K562 (cell line): ENCODE measurements around the gene S100A9. TPM values are rescaled to one million over a fixed set of nuclear protein-coding genes. Genes with fewer than 3 reads are reported as not detected.

Experiments used
- CBX3 ChIP-seq, 2 experiments: IDR thresholded peaks; 1 replicate in 1 of 2; 2 replicates in 1 of 2; pipeline ENCODE4 v1.6.1; 2012; ENCODE audit warnings: inconsistent platforms in 2 of 2, low read length in 2 of 2, borderline replicate concordance in 1 of 2, control low read depth in 1 of 2
- ETV5 ChIP-seq: sonication (generic); formaldehyde crosslinking; IDR thresholded peaks from 2 replicates; pipeline ENCODE4 v1.4.0; 2020; ENCODE audit warnings: low read depth, mild to moderate bottlenecking, missing genetic modification reagents
- FOXA3 ChIP-seq, 2 experiments: fragments of 450-650 bp in 1 of 2; sonication (generic) in 1 of 2; formaldehyde crosslinking; IDR thresholded peaks in 1 of 2; conservative IDR thresholded peaks in 1 of 2; 2 replicates each; pipeline versions ENCODE4 v1.4.0 to v1.8.0; 2020 to 2022; ENCODE audit warnings: mild to moderate bottlenecking in 2 of 2, missing genetic modification reagents in 1 of 2
- FOXP1 ChIP-seq: sonication (generic); formaldehyde crosslinking; IDR thresholded peaks from 2 replicates; pipeline ENCODE4 v1.8.0; 2022; ENCODE audit warnings: mild to moderate bottlenecking, missing genetic modification reagents
- GABPB1 ChIP-seq: sonication (generic); formaldehyde crosslinking; IDR thresholded peaks from 2 replicates; pipeline ENCODE4 v1.8.0; 2022; ENCODE audit warnings: mild to moderate bottlenecking, missing genetic modification reagents
- JUND ChIP-seq, 2 experiments: IDR thresholded peaks; 2 replicates in 1 of 2; 3 replicates in 1 of 2; pipeline ENCODE4 v1.6.1; 2011; ENCODE audit warnings: borderline replicate concordance in 2 of 2, low read depth in 2 of 2, low read length in 2 of 2, improper control_type of control experiment in 1 of 2, missing biosample characterization in 1 of 2, missing genetic modification characterization in 1 of 2, missing genetic modification reagents in 1 of 2
- NFATC3 ChIP-seq: fragments of 450-650 bp; IDR thresholded peaks from 2 replicates; pipeline ENCODE4 v1.6.1; 2017; ENCODE audit warnings: mild to moderate bottlenecking
- NR2C2 ChIP-seq, 2 experiments: fragments of 200-800 bp in 1 of 2; sonication (Bioruptor generic) in 1 of 2; sonication (generic) in 1 of 2; formaldehyde crosslinking in 1 of 2; IDR thresholded peaks; 2 replicates each; pipeline versions ENCODE4 v1.6.1 to v1.8.0; 2016 to 2022; ENCODE audit warnings: mild to moderate bottlenecking in 1 of 2, missing compliant biosample characterization in 1 of 2, missing genetic modification characterization in 1 of 2, missing genetic modification reagents in 1 of 2
- RB1 ChIP-seq: fragments of 450-650 bp; IDR thresholded peaks from 2 replicates; pipeline ENCODE4 v1.6.1; 2017; ENCODE audit warnings: low read depth, mild to moderate bottlenecking
- SAP30 ChIP-seq: fragments of 200-600 bp; sonication (generic); IDR thresholded peaks from 2 replicates; pipeline ENCODE4 v1.6.1; 2012; ENCODE audit warnings: borderline replicate concordance, low read depth, mild to moderate bottlenecking, moderate library complexity, low read length, control low read depth, inconsistent platforms; ENCODE audit not compliant: insufficient read depth, poor library complexity, severe bottlenecking
- polyA plus RNA-seq, 8 experiments: library from polyadenylated mRNA; depleted of rRNA in 4 of 8; stranded (reverse) in 5 of 8; unstranded in 3 of 8; fragments of >200 nt; fragmentation: Nextera tagmentation in 2 of 8; fragmentation: Illumina TruSeq in 1 of 8; extraction: Ambion mirVana in 2 of 8; extraction: Trizol in 1 of 8; gene quantifications; 2 replicates each; pipeline versions ENCODE4 v1.2.1 to v1.2.3, GENCODE V29; 2011 to 2014; ENCODE audit warnings: inconsistent platforms in 1 of 8, missing spikeins in 1 of 8
- total RNA-seq, 7 experiments: library from RNA; depleted of rRNA in 6 of 7; stranded (reverse); fragments of >200 nt in 6 of 7; fragmentation: Illumina TruSeq in 2 of 7; extraction: Trizol in 2 of 7; gene quantifications; 2 replicates each; pipeline versions ENCODE4 v1.2.1 to v1.2.3, GENCODE V29; 2011 to 2021; ENCODE audit warnings: low replicate concordance in 1 of 7
- TF ChIP-seq, protein P1 (sequence below): fragments of 250-450 bp; sonication (Bioruptor Pico); IDR thresholded peaks from 2 replicates; pipeline ENCODE4 v1.8.0; 2022; ENCODE audit warnings: moderate library complexity, mild to moderate bottlenecking, inconsistent platforms
- TF ChIP-seq, protein P2 (sequence below): sonication (generic); formaldehyde crosslinking; IDR thresholded peaks from 2 replicates; pipeline ENCODE4 v1.4.0; 2020; ENCODE audit warnings: mild to moderate bottlenecking, missing genetic modification reagents
- TF ChIP-seq, protein P3 (sequence below): sonication (generic); formaldehyde crosslinking; IDR thresholded peaks from 2 replicates; pipeline ENCODE4 v1.8.1; 2023; ENCODE audit warnings: mild to moderate bottlenecking, missing genetic modification reagents
- TF ChIP-seq, protein P4 (sequence below), 2 experiments: fragments of 450-650 bp in 1 of 2; sonication (generic) in 1 of 2; formaldehyde crosslinking; conservative IDR thresholded peaks; 2 replicates each; pipeline versions ENCODE4 v1.4.0 to v1.8.1; 2020 to 2022; ENCODE audit warnings: mild to moderate bottlenecking in 1 of 2, missing genetic modification reagents in 1 of 2
- TF ChIP-seq, protein P5 (sequence below): fragments of 450-650 bp; IDR thresholded peaks from 2 replicates; pipeline ENCODE4 v1.6.1; 2014; ENCODE audit warnings: low read depth, mild to moderate bottlenecking, moderate library complexity, borderline replicate concordance

Gene S100A9
- total and polyA plus RNA-seq, 9 of the 15 experiments (the other 6 are each of a cell fraction or from before 2014, with no cell fraction given): 0.80 TPM; not detected in 8

DNA sequence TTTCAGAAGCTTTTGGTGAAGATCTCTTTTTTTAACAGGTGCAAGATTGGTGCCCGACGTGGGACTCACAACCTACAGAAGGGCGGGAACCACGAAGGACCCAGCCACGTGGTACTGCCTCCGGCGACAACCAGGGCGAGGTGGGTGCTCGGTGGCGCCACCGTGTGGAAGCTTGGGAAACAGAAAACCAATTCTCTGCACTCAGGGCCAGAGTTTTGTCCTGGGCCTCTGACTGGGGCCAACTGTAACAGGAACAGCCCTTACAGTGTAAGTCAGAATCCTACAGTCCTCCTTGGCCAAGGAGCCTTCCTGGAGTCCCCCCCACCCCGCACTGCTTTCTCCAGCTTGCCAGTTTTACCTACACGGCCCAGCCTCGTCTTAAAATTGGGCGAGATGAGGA lies 47.1 kb downstream of the S100A9 start (continued):
- TF ChIP-seq JUND (IDR thresholded peaks at IDR 0.05; ENCODE audit: borderline replicate concordance, low read depth, low read length) (0 out of 2 replicates have a peak, but pooled peaks have one; percentile 21), JUND (tag; IDR thresholded peaks at IDR 0.05; ENCODE audit: borderline replicate concordance, low read depth, low read length) (no peak), FOXP1 (CRISPR knock-in tag) (peak; percentile 72; the same call in 1 of the 2 replicates), FOXA3 (CRISPR knock-in tag; conservative IDR thresholded peaks at IDR 0.05 in 1 of 2, IDR thresholded peaks at IDR 0.05 in 1 of 2) (peak in 1 of 2 experiments; percentile 66; a peak in 1 of 4 replicates), GABPB1 (CRISPR knock-in tag) (peak; percentile 52; the same call in 1 of the 2 replicates), NR2C2 (CRISPR knock-in tag; IDR thresholded peaks at IDR 0.05) (0 out of 2 replicates have a peak, but pooled peaks have one; percentile 38), NR2C2 (tag; IDR thresholded peaks at IDR 0.05) (no peak), SAP30 (no peak), ETV5 (CRISPR knock-in tag) (peak; percentile 47; the same call in 1 of the 2 replicates), CBX3 (IDR thresholded peaks at IDR 0.05; ENCODE audit: borderline replicate concordance in 1 of 2, low read length in 2 of 2) (peak in 1 of 2 experiments; percentile 98; a peak in 2 of 3 replicates), NFATC3 (no peak), RB1 (peak; percentile 74)
- TF ChIP-seq, protein P1, sequence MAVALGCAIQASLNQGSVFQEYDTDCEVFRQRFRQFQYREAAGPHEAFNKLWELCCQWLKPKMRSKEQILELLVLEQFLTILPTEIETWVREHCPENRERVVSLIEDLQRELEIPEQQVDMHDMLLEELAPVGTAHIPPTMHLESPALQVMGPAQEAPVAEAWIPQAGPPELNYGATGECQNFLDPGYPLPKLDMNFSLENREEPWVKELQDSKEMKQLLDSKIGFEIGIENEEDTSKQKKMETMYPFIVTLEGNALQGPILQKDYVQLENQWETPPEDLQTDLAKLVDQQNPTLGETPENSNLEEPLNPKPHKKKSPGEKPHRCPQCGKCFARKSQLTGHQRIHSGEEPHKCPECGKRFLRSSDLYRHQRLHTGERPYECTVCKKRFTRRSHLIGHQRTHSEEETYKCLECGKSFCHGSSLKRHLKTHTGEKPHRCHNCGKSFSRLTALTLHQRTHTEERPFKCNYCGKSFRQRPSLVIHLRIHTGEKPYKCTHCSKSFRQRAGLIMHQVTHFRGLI (CRISPR knock-in tag): no peak
- TF ChIP-seq, protein P2, sequence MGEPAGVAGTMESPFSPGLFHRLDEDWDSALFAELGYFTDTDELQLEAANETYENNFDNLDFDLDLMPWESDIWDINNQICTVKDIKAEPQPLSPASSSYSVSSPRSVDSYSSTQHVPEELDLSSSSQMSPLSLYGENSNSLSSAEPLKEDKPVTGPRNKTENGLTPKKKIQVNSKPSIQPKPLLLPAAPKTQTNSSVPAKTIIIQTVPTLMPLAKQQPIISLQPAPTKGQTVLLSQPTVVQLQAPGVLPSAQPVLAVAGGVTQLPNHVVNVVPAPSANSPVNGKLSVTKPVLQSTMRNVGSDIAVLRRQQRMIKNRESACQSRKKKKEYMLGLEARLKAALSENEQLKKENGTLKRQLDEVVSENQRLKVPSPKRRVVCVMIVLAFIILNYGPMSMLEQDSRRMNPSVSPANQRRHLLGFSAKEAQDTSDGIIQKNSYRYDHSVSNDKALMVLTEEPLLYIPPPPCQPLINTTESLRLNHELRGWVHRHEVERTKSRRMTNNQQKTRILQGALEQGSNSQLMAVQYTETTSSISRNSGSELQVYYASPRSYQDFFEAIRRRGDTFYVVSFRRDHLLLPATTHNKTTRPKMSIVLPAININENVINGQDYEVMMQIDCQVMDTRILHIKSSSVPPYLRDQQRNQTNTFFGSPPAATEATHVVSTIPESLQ: 0 out of 2 replicates have a peak, but pooled peaks have one; percentile 48
- TF ChIP-seq, protein P3, sequence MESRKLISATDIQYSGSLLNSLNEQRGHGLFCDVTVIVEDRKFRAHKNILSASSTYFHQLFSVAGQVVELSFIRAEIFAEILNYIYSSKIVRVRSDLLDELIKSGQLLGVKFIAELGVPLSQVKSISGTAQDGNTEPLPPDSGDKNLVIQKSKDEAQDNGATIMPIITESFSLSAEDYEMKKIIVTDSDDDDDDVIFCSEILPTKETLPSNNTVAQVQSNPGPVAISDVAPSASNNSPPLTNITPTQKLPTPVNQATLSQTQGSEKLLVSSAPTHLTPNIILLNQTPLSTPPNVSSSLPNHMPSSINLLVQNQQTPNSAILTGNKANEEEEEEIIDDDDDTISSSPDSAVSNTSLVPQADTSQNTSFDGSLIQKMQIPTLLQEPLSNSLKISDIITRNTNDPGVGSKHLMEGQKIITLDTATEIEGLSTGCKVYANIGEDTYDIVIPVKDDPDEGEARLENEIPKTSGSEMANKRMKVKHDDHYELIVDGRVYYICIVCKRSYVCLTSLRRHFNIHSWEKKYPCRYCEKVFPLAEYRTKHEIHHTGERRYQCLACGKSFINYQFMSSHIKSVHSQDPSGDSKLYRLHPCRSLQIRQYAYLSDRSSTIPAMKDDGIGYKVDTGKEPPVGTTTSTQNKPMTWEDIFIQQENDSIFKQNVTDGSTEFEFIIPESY: 0 out of 2 replicates have a peak, but pooled peaks have one; percentile 36
- TF ChIP-seq, protein P4, sequence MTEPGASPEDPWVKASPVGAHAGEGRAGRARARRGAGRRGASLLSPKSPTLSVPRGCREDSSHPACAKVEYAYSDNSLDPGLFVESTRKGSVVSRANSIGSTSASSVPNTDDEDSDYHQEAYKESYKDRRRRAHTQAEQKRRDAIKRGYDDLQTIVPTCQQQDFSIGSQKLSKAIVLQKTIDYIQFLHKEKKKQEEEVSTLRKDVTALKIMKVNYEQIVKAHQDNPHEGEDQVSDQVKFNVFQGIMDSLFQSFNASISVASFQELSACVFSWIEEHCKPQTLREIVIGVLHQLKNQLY (CRISPR knock-in tag; conservative IDR thresholded peaks at IDR 0.05): 0 out of 4 replicates have a peak, but pooled peaks of 1 of the 2 experiments have one; percentile 63
- TF ChIP-seq, protein P5, sequence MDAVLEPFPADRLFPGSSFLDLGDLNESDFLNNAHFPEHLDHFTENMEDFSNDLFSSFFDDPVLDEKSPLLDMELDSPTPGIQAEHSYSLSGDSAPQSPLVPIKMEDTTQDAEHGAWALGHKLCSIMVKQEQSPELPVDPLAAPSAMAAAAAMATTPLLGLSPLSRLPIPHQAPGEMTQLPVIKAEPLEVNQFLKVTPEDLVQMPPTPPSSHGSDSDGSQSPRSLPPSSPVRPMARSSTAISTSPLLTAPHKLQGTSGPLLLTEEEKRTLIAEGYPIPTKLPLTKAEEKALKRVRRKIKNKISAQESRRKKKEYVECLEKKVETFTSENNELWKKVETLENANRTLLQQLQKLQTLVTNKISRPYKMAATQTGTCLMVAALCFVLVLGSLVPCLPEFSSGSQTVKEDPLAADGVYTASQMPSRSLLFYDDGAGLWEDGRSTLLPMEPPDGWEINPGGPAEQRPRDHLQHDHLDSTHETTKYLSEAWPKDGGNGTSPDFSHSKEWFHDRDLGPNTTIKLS: peak; percentile 73; the same call in 1 of the 2 replicates
